ENCODE results near the gene DNAJB2.

DNAJB2 gene

DNA sequence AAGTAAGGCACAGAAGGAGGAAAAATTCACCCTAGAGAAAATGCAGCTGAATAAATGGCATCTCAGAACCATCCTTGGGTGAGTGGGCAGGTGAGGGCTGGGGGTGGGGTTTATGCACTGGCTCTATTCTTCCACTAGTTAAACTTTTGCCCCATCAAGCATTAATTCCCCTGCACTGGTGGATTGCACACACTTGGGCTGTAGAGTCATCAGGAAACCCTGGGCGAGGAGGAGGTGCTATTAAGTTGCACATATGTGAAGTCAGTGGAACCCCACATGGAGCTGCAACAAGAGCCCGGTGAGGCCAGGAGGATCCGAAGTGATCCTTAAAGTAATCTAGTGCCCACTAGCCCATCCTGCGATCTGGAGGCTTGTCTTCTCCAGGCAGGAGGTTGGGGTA is 6.8 kb upstream of the DNAJB2 start:
- DNase-seq (ENCODE audit: low read depth): no peak
- no peak overlapping the region for H3K4me3 ChIP-seq (ENCODE audit: low read length)
- TF ChIP-seq, protein P1, sequence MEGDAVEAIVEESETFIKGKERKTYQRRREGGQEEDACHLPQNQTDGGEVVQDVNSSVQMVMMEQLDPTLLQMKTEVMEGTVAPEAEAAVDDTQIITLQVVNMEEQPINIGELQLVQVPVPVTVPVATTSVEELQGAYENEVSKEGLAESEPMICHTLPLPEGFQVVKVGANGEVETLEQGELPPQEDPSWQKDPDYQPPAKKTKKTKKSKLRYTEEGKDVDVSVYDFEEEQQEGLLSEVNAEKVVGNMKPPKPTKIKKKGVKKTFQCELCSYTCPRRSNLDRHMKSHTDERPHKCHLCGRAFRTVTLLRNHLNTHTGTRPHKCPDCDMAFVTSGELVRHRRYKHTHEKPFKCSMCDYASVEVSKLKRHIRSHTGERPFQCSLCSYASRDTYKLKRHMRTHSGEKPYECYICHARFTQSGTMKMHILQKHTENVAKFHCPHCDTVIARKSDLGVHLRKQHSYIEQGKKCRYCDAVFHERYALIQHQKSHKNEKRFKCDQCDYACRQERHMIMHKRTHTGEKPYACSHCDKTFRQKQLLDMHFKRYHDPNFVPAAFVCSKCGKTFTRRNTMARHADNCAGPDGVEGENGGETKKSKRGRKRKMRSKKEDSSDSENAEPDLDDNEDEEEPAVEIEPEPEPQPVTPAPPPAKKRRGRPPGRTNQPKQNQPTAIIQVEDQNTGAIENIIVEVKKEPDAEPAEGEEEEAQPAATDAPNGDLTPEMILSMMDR (conservative IDR thresholded peaks at IDR 0.05; ENCODE audit: low read length): no peak

GRCh38 chr2:219272995-219273394 is 6.2 kb upstream of the DNAJB2 start:
- H3K4me3 ChIP-seq (ENCODE audit: low read length): no peak overlapping the region
- TF ChIP-seq, protein P1 (conservative IDR thresholded peaks at IDR 0.05; ENCODE audit: low read length): no peak
- DNase-seq (ENCODE audit: low read depth): no peak

GRCh38 chr2:219273937-219274336 is 5.2 kb upstream of the DNAJB2 start:
- no peak for DNase-seq (ENCODE audit: low read depth)
- no peak overlapping the region for H3K4me3 ChIP-seq (ENCODE audit: low read length)
- TF ChIP-seq, protein P1 (conservative IDR thresholded peaks at IDR 0.05; ENCODE audit: low read length): no peak

DNA sequence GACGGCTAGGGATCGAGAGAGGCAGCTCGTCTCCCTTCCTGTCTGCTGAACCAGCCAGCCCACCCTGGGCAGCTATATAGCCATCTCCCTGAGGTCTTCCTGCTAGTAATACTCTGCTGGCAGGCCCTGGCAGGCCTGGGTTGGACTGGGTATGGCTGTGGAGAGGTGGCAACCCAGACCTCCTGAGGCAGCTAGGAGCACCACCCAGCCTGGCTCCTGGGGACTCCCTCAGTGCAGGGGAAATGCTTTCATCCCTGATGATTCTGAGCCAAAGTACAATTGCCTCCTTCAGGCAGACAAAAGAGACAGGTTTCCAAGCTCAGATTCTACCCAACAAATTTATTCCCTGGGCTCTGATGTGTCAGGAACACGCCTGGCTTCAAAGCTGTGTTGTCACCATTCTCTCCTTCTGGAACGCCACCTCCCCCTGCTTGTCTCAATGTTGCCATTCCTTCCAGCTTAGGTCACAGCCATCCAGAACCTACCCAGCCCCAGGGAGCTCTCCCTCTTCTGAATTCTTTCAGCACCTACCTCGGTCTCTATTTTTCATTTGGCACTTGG is 4.7 kb upstream of the DNAJB2 start:
- TF ChIP-seq, protein P1 (conservative IDR thresholded peaks at IDR 0.05; ENCODE audit: low read length): peak; percentile 17
- H3K4me3 ChIP-seq (ENCODE audit: low read length): peak overlapping the region; percentile 16; the same call in 1 of the 2 replicates
- DNase-seq (ENCODE audit: low read depth): peak; percentile 87

DNA sequence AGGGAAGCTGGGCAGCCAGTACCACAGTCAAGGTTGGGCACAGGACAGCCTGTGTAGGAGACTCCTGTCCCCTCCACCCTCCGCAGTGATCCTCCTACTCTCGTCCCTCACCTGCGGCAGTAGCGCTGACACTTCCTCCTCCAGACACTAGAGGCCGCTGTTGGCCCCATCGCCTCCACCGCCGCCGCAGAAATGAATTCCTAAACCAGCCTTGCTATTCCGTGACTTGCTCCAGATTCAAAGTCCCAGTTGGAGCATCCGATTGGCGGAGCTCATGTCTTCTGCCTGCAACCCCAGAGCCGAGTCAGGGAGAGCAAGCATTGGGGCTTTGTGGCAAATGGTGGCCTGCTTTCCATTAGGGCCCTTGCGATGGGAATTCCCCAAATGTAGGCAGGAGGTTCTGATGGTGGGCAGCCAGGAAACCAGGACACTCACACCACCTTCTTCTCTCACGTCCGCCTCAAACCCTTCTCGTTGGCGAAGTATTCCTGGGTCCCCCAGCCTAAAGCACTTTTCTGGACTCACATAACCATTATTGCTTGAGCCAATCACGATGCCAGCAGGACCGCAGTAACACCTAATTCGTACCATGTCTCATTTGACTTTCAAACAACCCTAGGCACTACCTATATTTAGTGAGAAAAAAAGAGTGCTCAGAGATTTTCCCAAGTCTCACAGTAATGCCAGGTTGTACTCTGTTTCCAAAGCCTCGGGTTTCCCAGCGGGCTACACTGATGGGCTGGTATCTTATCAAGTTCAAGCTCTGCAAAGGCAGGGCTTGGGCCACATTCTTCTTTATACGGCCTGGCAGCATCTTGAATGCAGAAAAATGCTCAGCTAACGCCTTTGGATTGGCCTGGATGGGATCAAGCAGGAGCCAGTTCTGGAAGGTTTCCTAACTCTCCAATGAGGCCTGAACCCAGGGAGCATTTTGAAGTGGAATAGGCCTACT is 1.2 kb upstream of the DNAJB2 start:
- DNase-seq (ENCODE audit: low read depth): peak; percentile 84
- H3K4me3 ChIP-seq (ENCODE audit: low read length): no peak overlapping the region
- TF ChIP-seq, protein P1 (conservative IDR thresholded peaks at IDR 0.05; ENCODE audit: low read length): peak; percentile 91

DNA sequence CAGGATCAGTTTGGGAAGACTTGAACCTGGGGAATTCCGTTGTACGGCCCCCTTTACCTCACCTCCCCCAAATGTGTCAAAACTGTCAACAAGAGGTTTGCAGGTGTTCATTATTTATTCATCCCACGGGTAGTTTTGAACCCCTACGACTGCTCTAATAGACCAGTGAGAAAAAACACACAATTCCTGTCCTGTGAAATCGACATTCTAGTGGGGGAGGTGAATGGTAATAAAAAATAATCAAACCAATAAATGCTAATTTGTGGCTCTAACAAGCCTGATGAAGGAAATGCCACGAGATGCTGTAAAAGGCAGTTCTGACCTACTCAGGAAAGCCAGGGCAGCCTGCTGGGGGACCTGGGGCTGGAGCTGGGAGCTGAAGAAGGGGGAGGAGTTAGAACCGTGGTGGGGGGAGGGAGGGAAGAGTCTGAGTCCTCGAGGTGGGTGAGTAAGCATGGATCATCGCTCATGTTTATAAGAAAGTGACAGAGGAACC is 463 bp upstream of the DNAJB2 start:
- H3K4me3 ChIP-seq (ENCODE audit: low read length): peak overlapping the region; percentile 42
- TF ChIP-seq, protein P1 (conservative IDR thresholded peaks at IDR 0.05; ENCODE audit: low read length): no peak
- DNase-seq (ENCODE audit: low read depth): no peak

Measured in AG10803 (cell line).